HepG2 (cell line): ENCODE measurements around the gene PNLDC1. TPM values are rescaled to one million over a fixed set of nuclear protein-coding genes. Genes with fewer than 3 reads are reported as not detected.
A peak's percentile ranks its signal among the peaks of the same experiment; 100 is the strongest.

Experiments used
- EZH2 ChIP-seq: conservative IDR thresholded peaks from 2 replicates; pipeline ENCODE4 v1.6.1; 2012; ENCODE audit warnings: mild to moderate bottlenecking, low read depth, low read length, moderate library complexity
- KIAA2018 ChIP-seq: sonication (generic); formaldehyde crosslinking; IDR thresholded peaks from 2 replicates; pipeline ENCODE4 v1.5.0; 2020; ENCODE audit warnings: mild to moderate bottlenecking, missing genetic modification reagents, borderline replicate concordance
- KLF6 ChIP-seq: IDR thresholded peaks from 2 replicates; pipeline ENCODE4 v1.8.0; 2016; ENCODE audit warnings: missing biosample characterization, missing genetic modification reagents
- MTA3 ChIP-seq: sonication (generic); formaldehyde crosslinking; IDR thresholded peaks from 2 replicates; pipeline ENCODE4 v1.4.0; 2020; ENCODE audit warnings: missing genetic modification reagents
- PHB2 ChIP-seq: fragments of 450-650 bp; IDR thresholded peaks from 2 replicates; pipeline ENCODE4 v1.6.1; 2018; ENCODE audit not compliant: partially characterized antibody
- REST ChIP-seq, 2 experiments: IDR thresholded peaks; 2 replicates each; pipeline ENCODE4 v1.6.1; 2011 to 2012; ENCODE audit warnings: low read length in 2 of 2, borderline replicate concordance in 1 of 2, low read depth in 1 of 2, mild to moderate bottlenecking in 1 of 2, moderate library complexity in 1 of 2
- SMAD9 ChIP-seq: sonication (generic); formaldehyde crosslinking; IDR thresholded peaks from 2 replicates; pipeline ENCODE4 v1.5.1; 2020; ENCODE audit warnings: mild to moderate bottlenecking, missing genetic modification reagents
- SNAI1 ChIP-seq: sonication (generic); formaldehyde crosslinking; IDR thresholded peaks from 2 replicates; pipeline ENCODE4 v1.5.0; 2020; ENCODE audit warnings: mild to moderate bottlenecking, missing genetic modification reagents, borderline replicate concordance
- TP53 ChIP-seq: sonication (generic); formaldehyde crosslinking; conservative IDR thresholded peaks from 2 replicates; pipeline ENCODE4 v1.4.0; 2020; ENCODE audit warnings: missing genetic modification reagents
- ZFP37 ChIP-seq: sonication (generic); formaldehyde crosslinking; IDR thresholded peaks from 2 replicates; pipeline ENCODE4 v1.4.0; 2020; ENCODE audit warnings: missing genetic modification reagents, borderline replicate concordance
- ZNF343 ChIP-seq: sonication (generic); formaldehyde crosslinking; IDR thresholded peaks from 2 replicates; pipeline ENCODE4 v1.4.0; 2020; ENCODE audit warnings: mild to moderate bottlenecking, missing genetic modification reagents
- ZNF691 ChIP-seq: sonication (generic); formaldehyde crosslinking; IDR thresholded peaks from 2 replicates; pipeline ENCODE4 v1.4.0; 2020; ENCODE audit warnings: missing genetic modification reagents, low read depth, mild to moderate bottlenecking, borderline replicate concordance
- ZNF784 ChIP-seq: sonication (generic); formaldehyde crosslinking; IDR thresholded peaks from 2 replicates; pipeline ENCODE4 v1.5.1; 2020; ENCODE audit warnings: missing genetic modification reagents, mild to moderate bottlenecking, borderline replicate concordance
- ZSCAN25 ChIP-seq: sonication (generic); formaldehyde crosslinking; IDR thresholded peaks from 2 replicates; pipeline ENCODE4 v1.8.0; 2022; ENCODE audit warnings: mild to moderate bottlenecking, missing genetic modification reagents
- polyA plus RNA-seq, 8 experiments: library from polyadenylated mRNA; depleted of rRNA in 3 of 8; stranded (reverse) in 7 of 8; unstranded in 1 of 8; fragments of >200 nt; fragmentation: Illumina TruSeq in 4 of 8; extraction: Trizol in 4 of 8; gene quantifications; 2 replicates each; pipeline versions ENCODE4 v1.2.1 to v1.2.3, GENCODE V29; 2011 to 2016; ENCODE audit warnings: low read depth in 4 of 8, missing spikeins in 1 of 8, mixed read lengths in 1 of 8; ENCODE audit not compliant: insufficient read depth in 1 of 8
- total RNA-seq, 5 experiments: library from RNA; depleted of rRNA; stranded (reverse); fragments of >200 nt; fragmentation: Illumina TruSeq; extraction: Trizol; gene quantifications; 2 replicates each; pipeline ENCODE4 v1.2.3, GENCODE V29; 2016; ENCODE audit warnings: low read depth in 1 of 5

Gene PNLDC1
- total and polyA plus RNA-seq, 2 of the 13 experiments (the other 11 are each of a cell fraction or from before 2014, with no cell fraction given): not detected

GRCh38 chr6:159761129-159761872, 38.8 kb upstream of the PNLDC1 start (continued):
- no peak for TF ChIP-seq ZSCAN25 (CRISPR knock-in tag)
- TF ChIP-seq SNAI1 (CRISPR knock-in tag): no peak
- no peak; the same call in 1 of the 2 replicates for TF ChIP-seq ZNF784 (CRISPR knock-in tag)
- no peak for TF ChIP-seq ZNF691 (CRISPR knock-in tag)
- no peak for TF ChIP-seq SMAD9 (CRISPR knock-in tag)
- TF ChIP-seq MTA3 (CRISPR knock-in tag): no peak
- no peak for TF ChIP-seq ZNF343 (CRISPR knock-in tag)
- TF ChIP-seq REST (IDR thresholded peaks at IDR 0.05; ENCODE audit: borderline replicate concordance in 1 of 2, low read depth in 1 of 2, low read length in 2 of 2): no peak; a peak in 1 of 4 replicates
- TF ChIP-seq TP53: no peak
- TF ChIP-seq KLF6: 0 out of 2 replicates have a peak, but pooled peaks have one; percentile 7
- TF ChIP-seq EZH2: no peak
- peak; percentile 67; the same call in 1 of the 2 replicates for TF ChIP-seq ZFP37
- TF ChIP-seq PHB2: no peak
- no peak for TF ChIP-seq KIAA2018 (CRISPR knock-in tag)
